GM06990 (cell line): ENCODE measurements around the gene SLC26A4.

Experiments
- DNase-seq: peaks from one replicate; pipeline ENCODE4 v3.0.0-alpha.2; 2011; ENCODE audit not compliant: insufficient read length; ENCODE audit errors: extremely low read depth
- H3K27me3 ChIP-seq: replicated peaks from 2 replicates; pipeline ENCODE4 v1.6.0; 2011; ENCODE audit warnings: low read length; ENCODE audit not compliant: control insufficient read depth, insufficient read depth
- H3K36me3 ChIP-seq: 2 replicates; pipeline ENCODE4 v1.5.1; 2011; ENCODE audit warnings: low read length; ENCODE audit not compliant: control insufficient read depth, insufficient read depth
- H3K4me3 ChIP-seq: replicated peaks from 2 replicates; pipeline ENCODE4 v1.5.1; 2011; ENCODE audit warnings: low read depth, mild to moderate bottlenecking, control low read depth, low read length
- TF ChIP-seq, protein P1 (sequence below): IDR thresholded peaks from 2 replicates; pipeline ENCODE4 v1.5.1; 2011; ENCODE audit warnings: low read length, control low read depth, mild to moderate bottlenecking, inconsistent platforms; ENCODE audit not compliant: insufficient read depth, poor library complexity, severe bottlenecking

The SLC26A4 gene

DNA sequence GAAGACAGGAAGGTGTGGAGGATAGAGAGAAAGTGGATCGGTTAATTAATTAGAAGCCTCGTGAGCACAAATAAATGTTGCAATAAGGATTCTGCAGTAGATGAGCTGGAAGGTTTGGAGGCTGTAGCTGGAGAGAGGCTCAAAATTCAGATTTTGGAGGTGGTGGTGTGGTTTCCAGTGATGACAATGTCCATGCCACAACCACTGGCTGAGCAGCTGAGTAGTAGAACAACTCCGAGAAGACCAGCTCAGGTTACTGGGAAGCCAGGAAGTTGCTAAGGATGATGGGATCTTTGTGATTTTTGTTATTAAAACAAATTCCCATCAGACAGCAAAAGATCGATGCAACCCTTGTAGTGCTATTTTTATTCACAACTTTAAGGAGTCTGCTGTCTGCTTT is 7.7 kb downstream of the SLC26A4 start:
- Histone ChIP-seq H3K4me3 (no peak overlapping the region), H3K36me3 (no peaks in the 10 kb centered on the region), H3K27me3 (no peaks in the 10 kb centered on the region; the same call in 1 of the 2 replicates)
- no peak for DNase-seq
- TF ChIP-seq, protein P1, sequence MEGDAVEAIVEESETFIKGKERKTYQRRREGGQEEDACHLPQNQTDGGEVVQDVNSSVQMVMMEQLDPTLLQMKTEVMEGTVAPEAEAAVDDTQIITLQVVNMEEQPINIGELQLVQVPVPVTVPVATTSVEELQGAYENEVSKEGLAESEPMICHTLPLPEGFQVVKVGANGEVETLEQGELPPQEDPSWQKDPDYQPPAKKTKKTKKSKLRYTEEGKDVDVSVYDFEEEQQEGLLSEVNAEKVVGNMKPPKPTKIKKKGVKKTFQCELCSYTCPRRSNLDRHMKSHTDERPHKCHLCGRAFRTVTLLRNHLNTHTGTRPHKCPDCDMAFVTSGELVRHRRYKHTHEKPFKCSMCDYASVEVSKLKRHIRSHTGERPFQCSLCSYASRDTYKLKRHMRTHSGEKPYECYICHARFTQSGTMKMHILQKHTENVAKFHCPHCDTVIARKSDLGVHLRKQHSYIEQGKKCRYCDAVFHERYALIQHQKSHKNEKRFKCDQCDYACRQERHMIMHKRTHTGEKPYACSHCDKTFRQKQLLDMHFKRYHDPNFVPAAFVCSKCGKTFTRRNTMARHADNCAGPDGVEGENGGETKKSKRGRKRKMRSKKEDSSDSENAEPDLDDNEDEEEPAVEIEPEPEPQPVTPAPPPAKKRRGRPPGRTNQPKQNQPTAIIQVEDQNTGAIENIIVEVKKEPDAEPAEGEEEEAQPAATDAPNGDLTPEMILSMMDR, result no peak

DNA sequence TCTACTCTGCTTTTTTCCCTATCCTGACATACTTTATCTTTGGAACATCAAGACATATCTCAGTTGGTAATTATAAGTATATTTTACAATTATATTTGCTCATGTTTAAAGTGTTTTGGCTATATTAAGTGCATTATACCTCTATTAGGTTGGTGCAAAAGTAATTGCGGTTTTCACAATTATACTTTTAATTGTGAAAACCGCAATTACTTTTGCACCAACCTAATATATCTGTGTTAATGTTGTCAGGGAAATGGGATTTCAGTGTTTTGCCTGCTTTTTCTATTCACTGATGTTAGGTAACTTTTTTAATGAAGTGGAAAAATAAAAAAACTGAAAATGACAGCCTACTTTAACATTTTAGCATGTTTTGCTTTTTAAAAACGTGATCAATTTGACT is 11.6 kb downstream of the SLC26A4 start:
- no peak for DNase-seq
- Histone ChIP-seq H3K27me3 (no peaks in the 10 kb centered on the region; the same call in 1 of the 2 replicates), H3K4me3 (no peak overlapping the region)

DNA sequence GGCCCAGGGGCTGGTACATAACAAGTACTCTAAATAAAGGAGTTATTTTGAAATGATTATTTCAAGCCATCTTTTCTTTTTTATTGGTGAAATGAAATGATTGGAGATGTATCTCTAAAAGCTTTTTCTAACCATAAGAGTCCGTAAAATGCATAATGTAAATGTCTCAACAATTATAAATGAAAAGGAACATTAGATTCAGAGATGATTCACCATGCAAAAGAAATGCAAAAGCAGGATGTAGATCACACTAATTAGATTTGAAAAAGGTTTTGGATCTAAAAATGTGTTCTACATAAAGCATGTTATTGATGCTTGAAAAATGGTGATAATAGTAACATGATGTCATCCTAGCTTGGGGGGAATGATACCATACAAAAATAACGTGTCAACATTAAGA is 15.6 kb downstream of the SLC26A4 start:
- no peak for DNase-seq
- Histone ChIP-seq H3K4me3 (no peak overlapping the region), H3K36me3 (no peaks in the 10 kb centered on the region), H3K27me3 (no peaks in the 10 kb centered on the region; the same call in 1 of the 2 replicates)
- TF ChIP-seq, protein P1, result no peak

More for the DNA sequence above, 11.6 kb downstream of the SLC26A4 start:
- TF ChIP-seq, protein P1, result no peak
- H3K36me3 ChIP-seq, result no peaks in the 10 kb centered on the region

DNA sequence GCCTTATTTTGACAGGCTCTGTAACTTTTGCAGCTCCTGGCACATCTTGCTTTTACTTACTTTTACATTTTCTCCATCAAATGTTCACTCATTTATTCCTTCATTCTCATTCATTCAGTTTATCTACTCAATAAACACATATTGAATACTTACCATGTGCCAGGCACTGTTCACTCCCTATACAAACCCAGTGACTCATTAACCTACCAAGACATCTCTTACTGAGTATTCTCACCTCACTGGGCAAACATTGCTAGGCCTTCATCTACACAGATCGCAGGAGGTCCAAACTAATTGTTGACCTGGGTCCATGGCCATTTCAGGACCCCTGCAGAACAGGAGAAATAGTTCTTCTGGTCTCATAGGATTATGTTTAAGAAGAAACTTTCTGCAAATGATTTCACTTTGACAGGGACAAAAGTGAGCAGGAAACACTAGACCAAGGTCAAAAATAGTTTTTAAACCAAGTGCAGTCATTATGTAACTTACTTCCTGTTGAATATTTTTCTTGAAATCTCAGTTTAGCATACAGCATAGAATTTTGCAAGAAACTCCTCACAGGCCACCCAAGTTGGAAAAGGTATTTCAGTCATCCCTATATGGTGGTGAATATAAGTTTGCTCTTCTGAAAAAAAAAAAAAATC is 17.6 kb downstream of the SLC26A4 start:
- no peak for DNase-seq

DNA sequence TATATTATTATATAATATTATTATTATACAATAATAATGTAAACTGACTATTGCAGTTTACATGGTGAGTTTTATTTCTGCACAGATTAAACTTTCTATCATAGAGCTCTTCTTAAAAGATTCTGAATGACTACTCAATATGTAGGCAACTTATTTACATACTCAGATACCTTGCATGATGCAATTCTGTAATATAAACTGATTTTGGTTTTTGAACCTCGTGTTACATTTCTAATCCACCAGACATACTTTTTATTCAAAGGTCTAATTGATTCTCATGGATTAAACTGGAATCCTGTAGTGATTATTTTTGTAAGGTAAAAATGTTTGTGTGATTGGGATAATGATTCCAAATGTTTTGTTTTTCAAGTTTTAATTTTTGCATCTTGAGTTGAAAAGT is 19.9 kb downstream of the SLC26A4 start:
- no peak overlapping the region for H3K4me3 ChIP-seq
- H3K36me3 ChIP-seq, result no peaks in the 10 kb centered on the region
- TF ChIP-seq, protein P1, result no peak
- no peak for DNase-seq
- no peaks in the 10 kb centered on the region for H3K27me3 ChIP-seq

More for the DNA sequence above, 17.6 kb downstream of the SLC26A4 start:
- TF ChIP-seq, protein P1, result no peak
- Histone ChIP-seq H3K4me3 (no peak overlapping the region), H3K36me3 (no peaks in the 10 kb centered on the region), H3K27me3 (no peaks in the 10 kb centered on the region)
